HG03469 (cell line): ENCODE results near the gene SRPK3.

ENCODE experiments used
- ATAC-seq: cut with Tn5 transposase; IDR thresholded peaks from one replicate; pipeline ENCODE4 v1.9.1; 2021; ENCODE audit warnings: mild to moderate bottlenecking, moderate library complexity, moderate number of reproducible peaks; ENCODE audit not compliant: unreplicated experiment

SRPK3 gene

GRCh38 chrX:153829799-153830639 is 49.2 kb downstream of the SRPK3 start, which contains the start of gene PDZD4:
TSS of gene PDZD4 (minus strand) at chrX:153830544. CDS start at chrX:153830298, 246 bp downstream.
- no peak for ATAC-seq

GRCh38 chrX:153830640-153831428 is 50.0 kb downstream of the SRPK3 start:
- no peak for ATAC-seq

DNA sequence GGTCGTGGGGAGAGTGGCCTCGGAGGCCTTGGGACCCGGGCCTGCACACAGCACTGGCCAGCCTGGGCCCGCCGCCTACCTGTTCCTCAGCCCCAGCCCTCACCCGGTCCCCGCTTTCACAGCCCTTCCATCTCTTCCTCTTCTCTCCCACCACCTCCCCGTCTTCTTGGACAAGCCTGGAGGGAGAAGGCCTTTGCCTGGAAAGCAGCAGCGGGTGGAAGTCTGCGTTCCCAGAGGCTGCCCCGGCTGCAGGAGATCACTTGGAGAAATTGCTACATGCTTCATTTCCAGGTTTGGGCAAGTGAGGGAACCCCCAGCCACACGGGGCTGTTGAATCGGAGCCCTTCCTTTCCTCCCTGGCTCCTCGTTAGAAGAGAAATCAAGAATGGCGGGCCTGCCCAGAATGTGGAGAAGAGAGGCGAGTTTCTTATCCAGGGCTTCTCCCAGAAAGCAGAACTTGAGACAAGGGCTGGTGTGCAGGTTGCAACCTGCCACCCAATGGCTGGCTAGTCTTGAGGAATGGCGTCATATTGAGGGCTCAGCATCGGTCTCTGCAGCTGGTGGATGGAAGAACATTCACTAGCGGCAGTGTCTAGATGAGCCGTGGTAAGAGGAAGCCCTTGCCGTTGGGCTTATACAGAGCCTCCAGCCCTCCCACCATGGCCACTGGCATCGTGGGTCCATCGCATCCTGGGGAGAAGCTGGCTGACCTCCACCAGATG is 50.7 kb downstream of the SRPK3 start:
- no peak for ATAC-seq

- ATAC-seq = no peak
These were observed 51.9 kb downstream of the SRPK3 start for GRCh38 chrX:153832728-153833127.
